SJSA1 (cell line): Measurements from ENCODE around the gene MORN5. TPM values are rescaled to one million over a fixed set of nuclear protein-coding genes. Genes with fewer than 3 reads are reported as not detected.

Source experiments
- DNase-seq, 2 experiments: peaks; one replicate each; pipeline ENCODE4 v3.0.0-alpha.2; 2015 to 2020; ENCODE audit warnings: low spot score in 2 of 2, low read depth in 1 of 2
- H3K27ac ChIP-seq: fragments of 250-450 bp; sonication (Bioruptor Pico); 2 replicates; pipeline ENCODE4 v1.5.1; 2020; ENCODE audit warnings: mild to moderate bottlenecking, moderate library complexity
- H3K27me3 ChIP-seq: fragments of 250-450 bp; sonication (Bioruptor Pico); replicated peaks from 2 replicates; pipeline ENCODE4 v1.5.1; 2020; ENCODE audit warnings: mild to moderate bottlenecking, moderate library complexity
- H3K36me3 ChIP-seq: fragments of 250-450 bp; sonication (Bioruptor Pico); 2 replicates; pipeline ENCODE4 v1.5.1; 2020; ENCODE audit warnings: mild to moderate bottlenecking
- H3K4me1 ChIP-seq: fragments of 250-450 bp; sonication (Bioruptor Pico); replicated peaks from 2 replicates; pipeline ENCODE4 v1.6.1; 2021; ENCODE audit warnings: mild to moderate bottlenecking
- H3K4me3 ChIP-seq: fragments of 250-450 bp; sonication (Bioruptor Pico); 2 replicates; pipeline ENCODE4 v1.5.1; 2020; ENCODE audit warnings: mild to moderate bottlenecking
- H3K9me3 ChIP-seq: fragments of 250-450 bp; sonication (Bioruptor Pico); replicated peaks from 2 replicates; pipeline ENCODE4 v1.5.1; 2020; ENCODE audit warnings: mild to moderate bottlenecking
- total RNA-seq: library from RNA; depleted of rRNA; stranded (reverse); fragments of >200 nt; shearing (Covaris generic); gene quantifications from 2 replicates; pipeline ENCODE4 v1.2.3, GENCODE V29; 2014

MORN5 gene
- total RNA-seq, 1 experiment from 2014 or later: not detected

DNA sequence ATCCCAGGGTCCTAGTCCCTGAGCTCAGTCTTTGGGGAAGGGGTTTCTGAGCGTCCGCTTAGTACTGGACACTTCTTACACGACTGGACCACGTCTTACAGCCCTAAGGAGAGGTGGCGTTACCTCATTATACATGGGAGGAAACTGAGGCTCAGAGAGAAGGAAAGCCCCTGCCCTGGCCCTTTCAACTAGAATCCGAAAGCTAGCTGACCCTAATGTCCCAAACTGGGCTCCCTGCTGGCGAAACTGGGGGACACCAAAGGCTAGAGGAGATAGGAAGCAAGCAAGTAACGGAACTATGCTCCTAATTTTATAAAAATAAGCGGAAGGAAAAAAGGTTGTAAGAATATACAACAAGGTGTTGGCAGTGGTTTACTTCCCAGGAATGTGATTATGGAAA lies 54.8 kb downstream of the MORN5 start:
- no peak overlapping the region for H3K4me3 ChIP-seq

GRCh38 chr9:122215663-122216062 lies 56.0 kb downstream of the MORN5 start:
- no peaks in the 10 kb centered on the region for H3K9me3 ChIP-seq
- H3K27ac ChIP-seq: no peak overlapping the region
- H3K4me3 ChIP-seq: no peak overlapping the region
- no peak for DNase-seq
- no peaks in the 10 kb centered on the region for H3K27me3 ChIP-seq
- H3K36me3 ChIP-seq: no peaks in the 10 kb centered on the region
- no peaks in the 10 kb centered on the region for H3K4me1 ChIP-seq

More for the DNA sequence above, 54.8 kb downstream of the MORN5 start:
- Histone ChIP-seq H3K4me1 (no peaks in the 10 kb centered on the region), H3K36me3 (no peaks in the 10 kb centered on the region), H3K9me3 (no peaks in the 10 kb centered on the region), H3K27ac (no peak overlapping the region), H3K27me3 (no peaks in the 10 kb centered on the region)
- DNase-seq: no peak

GRCh38 chr9:122216138-122216797 lies 56.6 kb downstream of the MORN5 start:
- DNase-seq: no peak
- Histone ChIP-seq H3K9me3 (no peaks in the 10 kb centered on the region), H3K27ac (no peak overlapping the region), H3K36me3 (no peaks in the 10 kb centered on the region), H3K4me1 (no peaks in the 10 kb centered on the region), H3K27me3 (no peaks in the 10 kb centered on the region), H3K4me3 (no peak overlapping the region)

DNA sequence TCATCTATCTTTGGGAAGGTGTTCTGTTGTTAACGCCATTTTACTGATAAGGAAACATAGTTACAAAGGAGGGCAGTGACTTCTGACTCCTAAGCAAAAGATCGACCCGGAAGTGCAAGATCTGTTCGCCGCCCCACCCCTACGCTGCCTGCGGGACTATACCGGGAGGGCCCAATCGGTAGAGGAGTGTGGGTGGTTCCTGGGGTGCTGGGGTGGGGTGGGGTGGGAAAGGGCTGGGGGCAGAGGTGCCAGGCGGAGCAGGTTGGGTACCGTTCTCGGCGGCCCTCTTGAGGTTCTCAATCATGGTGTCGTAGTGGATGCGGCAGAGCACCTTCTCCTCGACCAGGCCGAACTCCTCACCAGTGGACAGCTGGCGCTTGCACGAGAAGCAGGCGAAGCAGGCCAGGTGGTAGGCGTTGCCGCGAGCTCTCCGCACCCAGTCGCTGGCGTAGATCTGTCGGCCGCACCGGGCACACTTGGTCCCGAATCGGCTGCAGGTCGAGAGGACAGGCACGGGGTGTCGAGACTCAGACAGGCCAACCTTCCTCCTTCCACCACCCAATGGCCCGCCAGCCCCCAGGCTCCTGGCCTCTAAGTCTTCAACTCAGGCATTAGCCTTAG lies 57.2 kb downstream of the MORN5 start:
- H3K4me3 ChIP-seq: no peak overlapping the region
- no peak overlapping the region for H3K27ac ChIP-seq
- no peaks in the 10 kb centered on the region for H3K36me3 ChIP-seq
- no peaks in the 10 kb centered on the region for H3K4me1 ChIP-seq
- H3K9me3 ChIP-seq: no peaks in the 10 kb centered on the region
- no peaks in the 10 kb centered on the region for H3K27me3 ChIP-seq
- DNase-seq: no peak

GRCh38 chr9:122217640-122218039 lies 57.9 kb downstream of the MORN5 start:
- Histone ChIP-seq H3K27me3 (no peaks in the 10 kb centered on the region), H3K27ac (no peak overlapping the region), H3K4me3 (no peak overlapping the region), H3K36me3 (no peaks in the 10 kb centered on the region), H3K9me3 (no peaks in the 10 kb centered on the region), H3K4me1 (no peaks in the 10 kb centered on the region)
- no peak for DNase-seq

GRCh38 chr9:122218071-122218934 lies 58.6 kb downstream of the MORN5 start:
- no peaks in the 10 kb centered on the region for H3K36me3 ChIP-seq
- H3K27ac ChIP-seq: no peak overlapping the region
- H3K27me3 ChIP-seq: no peaks in the 10 kb centered on the region
- DNase-seq: no peak
- H3K9me3 ChIP-seq: no peaks in the 10 kb centered on the region
- no peaks in the 10 kb centered on the region for H3K4me1 ChIP-seq
- no peak overlapping the region for H3K4me3 ChIP-seq

DNA sequence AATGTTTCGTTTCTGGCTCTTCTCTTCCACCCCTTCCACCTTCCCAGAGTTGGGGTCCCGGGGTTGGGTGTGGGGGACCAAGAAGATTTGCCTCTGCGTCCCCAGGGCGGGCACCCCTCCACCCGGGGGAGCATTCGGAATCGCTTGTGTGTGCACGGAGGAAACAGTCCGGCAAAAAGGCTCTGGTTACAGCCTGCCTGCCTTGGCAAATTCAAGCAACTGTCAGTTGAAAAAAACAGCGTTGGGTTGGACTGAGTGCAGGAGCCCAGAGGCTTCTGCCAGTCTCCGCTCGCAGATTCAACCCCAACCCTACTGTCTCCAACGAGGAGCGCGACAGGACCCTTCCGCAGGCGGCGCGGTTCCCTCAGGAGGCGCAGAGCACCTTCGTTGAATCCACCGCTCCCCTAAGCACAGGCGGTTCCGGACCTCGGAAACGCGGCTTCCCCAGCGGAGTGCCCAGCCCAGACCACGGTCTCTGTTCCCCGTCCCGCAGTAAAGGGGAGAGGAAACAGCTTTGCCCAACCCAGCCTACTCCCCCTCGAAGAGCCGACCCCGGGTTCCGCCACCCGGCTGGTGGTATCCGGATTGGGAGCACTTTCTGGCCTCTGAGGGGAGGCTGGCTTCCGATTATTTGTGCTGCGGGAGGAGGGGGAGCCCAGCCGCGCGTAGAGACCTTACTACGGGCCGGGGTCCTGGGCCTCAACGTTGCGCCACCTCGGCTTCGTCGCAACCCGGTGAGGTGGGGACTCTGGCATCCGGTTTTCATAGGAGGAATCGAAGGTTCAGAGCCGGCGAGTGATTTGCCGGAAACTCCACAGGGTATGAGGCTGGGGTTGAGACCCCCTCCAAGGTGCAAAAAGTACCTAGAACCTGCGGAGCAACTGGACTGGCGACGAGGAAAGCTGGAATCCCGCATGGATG lies 59.5 kb downstream of the MORN5 start:
- H3K4me3 ChIP-seq: no peak overlapping the region
- DNase-seq: no peak

DNA sequence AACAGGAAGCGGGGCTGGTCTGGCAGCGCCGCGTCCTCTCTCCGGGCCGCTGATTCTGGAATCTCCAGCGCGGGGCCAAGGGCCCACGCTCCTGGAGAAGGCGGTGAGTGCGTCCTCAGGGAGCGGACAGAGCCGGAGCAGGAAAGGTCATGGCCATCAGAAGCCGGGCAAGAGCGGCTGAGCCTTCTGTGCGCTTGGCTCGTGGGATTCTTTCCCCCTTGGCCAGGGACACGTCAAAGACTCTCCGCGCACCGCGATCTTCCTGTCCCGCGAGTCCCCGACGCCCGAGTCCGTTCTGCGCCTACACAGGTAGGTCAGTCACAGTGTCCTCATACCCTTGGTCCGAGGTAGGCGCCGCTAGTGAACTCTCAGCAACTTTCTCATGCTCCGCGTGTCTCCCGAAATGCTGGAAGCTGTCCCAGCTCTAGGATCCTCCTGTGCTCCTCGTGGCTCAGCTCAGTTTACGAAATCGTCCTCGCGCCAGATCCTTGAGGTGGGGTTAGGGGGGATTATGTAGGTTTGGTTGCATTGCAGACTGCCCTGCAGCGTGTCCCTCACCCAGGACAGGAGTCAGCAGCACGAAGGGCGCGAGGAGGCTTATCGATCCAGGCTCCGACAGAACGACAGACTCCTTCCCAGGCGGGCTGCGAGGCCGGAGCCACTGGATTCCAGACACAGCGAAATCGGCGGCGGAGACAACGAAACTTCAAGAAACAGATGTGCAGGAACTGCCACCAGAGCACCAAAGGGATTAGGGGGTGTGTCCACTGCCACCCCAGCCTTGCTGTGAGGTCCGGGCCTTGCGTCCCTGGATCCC lies 60.4 kb downstream of the MORN5 start:
- DNase-seq: peak in 1 of 2 experiments; percentile 36
- no peaks in the 10 kb centered on the region for H3K4me1 ChIP-seq
- no peaks in the 10 kb centered on the region for H3K9me3 ChIP-seq
- no peaks in the 10 kb centered on the region; the same call in 1 of the 2 replicates for H3K36me3 ChIP-seq
- no peaks in the 10 kb centered on the region for H3K27me3 ChIP-seq
- H3K4me3 ChIP-seq: no peak overlapping the region
- H3K27ac ChIP-seq: no peak overlapping the region

More for the DNA sequence above, 59.5 kb downstream of the MORN5 start:
- Histone ChIP-seq H3K27ac (no peak overlapping the region), H3K27me3 (no peaks in the 10 kb centered on the region), H3K9me3 (no peaks in the 10 kb centered on the region), H3K4me1 (no peaks in the 10 kb centered on the region), H3K36me3 (no peaks in the 10 kb centered on the region)

GRCh38 chr9:122220673-122221182 lies 61.0 kb downstream of the MORN5 start:
- H3K27me3 ChIP-seq: no peaks in the 10 kb centered on the region
- DNase-seq: no peak

GRCh38 chr9:122221183-122221811 lies 61.6 kb downstream of the MORN5 start:
- Histone ChIP-seq H3K27me3 (no peaks in the 10 kb centered on the region), H3K27ac (no peak overlapping the region), H3K4me3 (no peak overlapping the region), H3K4me1 (no peaks in the 10 kb centered on the region), H3K9me3 (no peaks in the 10 kb centered on the region), H3K36me3 (peaks cover 8% of the 10 kb centered on the region; the same call in 1 of the 2 replicates)
- DNase-seq: no peak

More at GRCh38 chr9:122220673-122221182, 61.0 kb downstream of the MORN5 start:
- Histone ChIP-seq H3K9me3 (no peaks in the 10 kb centered on the region), H3K36me3 (peaks cover 4% of the 10 kb centered on the region; the same call in 1 of the 2 replicates), H3K4me1 (no peaks in the 10 kb centered on the region), H3K4me3 (no peak overlapping the region), H3K27ac (no peak overlapping the region)

DNA sequence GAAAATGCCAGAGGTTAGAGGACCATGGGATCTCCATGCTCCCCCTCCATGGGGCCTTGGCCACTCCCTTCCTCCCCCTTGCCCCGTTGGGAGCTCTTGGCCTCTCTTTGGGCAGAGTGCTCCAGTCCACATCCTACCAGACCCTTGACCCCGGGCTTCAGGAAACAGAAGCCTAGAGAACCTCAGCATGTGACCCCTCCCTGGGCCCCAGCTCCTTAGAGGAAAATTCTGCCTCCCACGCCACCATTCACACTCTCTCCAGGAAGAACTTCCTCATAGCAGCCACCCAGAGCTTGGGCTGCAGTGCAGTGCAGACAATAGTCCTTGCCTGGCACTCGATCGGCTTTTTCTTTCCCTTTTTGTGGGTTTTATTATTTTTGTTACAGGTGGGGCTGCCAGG lies 63.1 kb downstream of the MORN5 start:
- peaks cover 11% of the 10 kb centered on the region; the same call in 1 of the 2 replicates for H3K36me3 ChIP-seq
- DNase-seq: no peak
- H3K27me3 ChIP-seq: no peaks in the 10 kb centered on the region
- no peak overlapping the region for H3K4me3 ChIP-seq
- no peaks in the 10 kb centered on the region for H3K4me1 ChIP-seq
- no peak overlapping the region for H3K27ac ChIP-seq
- H3K9me3 ChIP-seq: no peaks in the 10 kb centered on the region

DNA sequence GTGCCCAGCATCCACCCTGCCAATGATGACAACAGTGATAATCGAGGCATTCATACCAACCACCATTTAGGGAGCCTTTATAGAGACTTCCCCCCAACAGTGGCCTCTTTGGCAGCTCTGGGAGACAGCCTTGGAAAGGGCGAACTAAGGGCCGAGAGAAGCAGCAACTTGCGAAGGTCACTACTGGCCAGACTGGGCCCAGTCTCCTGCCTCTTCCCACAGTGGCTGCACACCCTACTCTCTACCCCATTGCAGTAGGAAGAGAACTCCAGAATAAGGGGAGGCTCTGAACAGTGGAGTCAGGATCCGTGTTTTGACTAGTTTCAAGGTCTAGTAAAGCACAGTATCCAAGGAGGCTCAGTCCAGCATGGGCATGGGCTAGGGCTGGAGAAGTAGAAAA lies 63.7 kb downstream of the MORN5 start:
- Histone ChIP-seq H3K4me3 (no peak overlapping the region), H3K4me1 (peaks cover under 1% of the 10 kb centered on the region; the same call in 1 of the 2 replicates), H3K36me3 (peaks cover 11% of the 10 kb centered on the region; the same call in 1 of the 2 replicates), H3K27me3 (no peaks in the 10 kb centered on the region), H3K27ac (no peak overlapping the region), H3K9me3 (no peaks in the 10 kb centered on the region)
- DNase-seq: no peak
